GM12891 (cell line): ENCODE results near the gene HINT2.

Source experiments
- PAX5 ChIP-seq: IDR thresholded peaks from 2 replicates; pipeline ENCODE4 v1.6.1; 2011; ENCODE audit warnings: low read length, moderate library complexity, mild to moderate bottlenecking; ENCODE audit not compliant: insufficient read depth, severe bottlenecking
- POLR2A ChIP-seq: IDR thresholded peaks from 2 replicates; pipeline ENCODE4 v1.6.1; 2011; ENCODE audit warnings: low read depth, low read length, control low read depth
- POLR2AphosphoS5 ChIP-seq: IDR thresholded peaks from 2 replicates; pipeline ENCODE4 v1.6.1; 2011; ENCODE audit warnings: low read depth, low read length, control low read depth
- TAF1 ChIP-seq: IDR thresholded peaks from 2 replicates; pipeline ENCODE4 v1.6.1; 2011; ENCODE audit warnings: low read depth, low read length, control low read depth

DNA sequence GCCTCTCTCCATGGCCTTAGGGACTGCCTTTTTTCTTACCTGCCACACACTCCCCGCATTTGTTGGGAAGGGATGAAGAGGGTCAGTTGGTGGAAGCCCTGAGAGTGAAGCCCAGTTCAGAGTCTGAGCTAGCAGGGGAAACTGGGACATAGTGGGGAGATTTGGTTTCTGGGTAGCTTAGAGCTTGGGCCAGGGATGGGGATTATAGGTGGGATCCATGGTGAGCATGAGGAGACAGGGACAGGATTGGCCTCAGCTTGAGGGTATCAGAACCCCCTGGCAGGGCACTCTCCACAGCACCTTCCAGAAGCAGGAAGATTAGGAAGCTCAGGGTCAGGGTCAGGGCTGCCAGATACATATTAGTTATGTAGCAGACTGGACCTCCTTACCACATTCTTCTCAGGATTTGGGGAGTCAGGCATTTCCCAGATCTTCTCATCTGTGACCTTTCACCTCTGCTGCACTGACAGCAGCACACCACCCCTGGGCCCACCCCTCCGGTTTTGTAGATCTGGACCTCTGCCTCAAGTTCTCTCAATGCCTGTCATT, 37.5 kb upstream of the HINT2 start:
- TF ChIP-seq POLR2A (no peak), TAF1 (no peak), POLR2AphosphoS5 (no peak), PAX5 (no peak)
